ENCODE measurements around the gene SYNM. TPM values are rescaled to one million over a fixed set of nuclear protein-coding genes. Genes with fewer than 3 reads are reported as not detected.

SYNM gene
- total and polyA plus RNA-seq, 2 of the 8 experiments (the other 6 are each of a cell fraction or from before 2014, with no cell fraction given): 0.89 to 2.0 TPM

GRCh38 chr15:99137111-99137546 lies 32.2 kb downstream of the SYNM start:
- no peak overlapping the region for H4K5ac ChIP-seq (ENCODE audit: insufficient read length, low read depth, low read length)
- no peak overlapping the region for H2AK5ac ChIP-seq (ENCODE audit: low read depth, low read length)
- no peaks in the 10 kb centered on the region for H3K36me3 ChIP-seq (ENCODE audit: control insufficient read depth in 2 of 4, insufficient read depth in 4 of 4, low read length in 3 of 4)
- FAIRE-seq: no peak
- no peak for DNase-seq (ENCODE audit: low read depth in 1 of 2, low spot score in 2 of 2)
- no peaks in the 10 kb centered on the region for H4K20me1 ChIP-seq (replicated peaks in 1 of 2; ENCODE audit: control insufficient read depth in 1 of 2, insufficient read depth in 2 of 2, low read length in 2 of 2)
- POLR2A ChIA-PET (ENCODE audit: partially characterized antibody): no interaction called here
- H3K27ac ChIP-seq (ENCODE audit: low read depth, low read length): no peak overlapping the region
- WGBS, 2 experiments (ENCODE audit: extremely low coverage in 1 of 2, insufficient coverage in 1 of 2, insufficient read length in 1 of 2, insufficient replicate concordance in 2 of 2, low coverage in 1 of 2, low lambda C conversion rate in 2 of 2, missing lambda C conversion rate in 1 of 2): 93% methylated on average over 13 of the region's 13 CpGs; no CpG with 5 or more reads in 1 of the 2 experiments
- H3K4me2 ChIP-seq (ENCODE audit: insufficient read depth in 1 of 2, low read depth in 2 of 2, low read length in 2 of 2): no peak overlapping the region
- no peaks in the 10 kb centered on the region for H3K27me3 ChIP-seq (replicated peaks in 1 of 4; ENCODE audit: control insufficient read depth in 3 of 4, extremely low read depth in 1 of 4, insufficient read depth in 3 of 4, low read length in 3 of 4)
- no peaks in the 10 kb centered on the region for H3K79me2 ChIP-seq (ENCODE audit: control insufficient read depth in 1 of 2, insufficient read depth in 2 of 2, low read length in 2 of 2)
- H3K9ac ChIP-seq (replicated peaks in 1 of 4; ENCODE audit: extremely low read depth in 1 of 4, low read depth in 3 of 4, low read length in 3 of 4): no peak overlapping the region
- no peaks in the 10 kb centered on the region for H3K23me2 ChIP-seq (ENCODE audit: low read depth, low read length)
- no peak overlapping the region for H3K14ac ChIP-seq (ENCODE audit: insufficient read length)
- H3K23ac ChIP-seq (ENCODE audit: insufficient read length): no peak overlapping the region
- no peaks in the 10 kb centered on the region for H3K79me1 ChIP-seq (ENCODE audit: low read depth, low read length)
- H2BK12ac ChIP-seq (ENCODE audit: low read depth, low read length): no peak overlapping the region
- H2BK120ac ChIP-seq (replicated peaks; ENCODE audit: low read depth, low read length): no peak overlapping the region
- H3K4me1 ChIP-seq (replicated peaks in 1 of 4; ENCODE audit: control insufficient read depth in 3 of 4, insufficient read depth in 4 of 4, low read length in 3 of 4): peaks cover 0 to 14% (median 5%) of the 10 kb centered on the region in 4 experiments
- H3K4ac ChIP-seq (replicated peaks; ENCODE audit: insufficient read length, low read depth, low read length): peak overlapping the region; percentile 42
- no peaks in the 10 kb centered on the region for H3K9me3 ChIP-seq (ENCODE audit: insufficient read depth in 2 of 2, low read depth in 1 of 2, low read length in 1 of 2)
- H3K4me3 ChIP-seq (ENCODE audit: extremely low read depth in 1 of 4, insufficient read depth in 2 of 4, low read depth in 3 of 4, low read length in 4 of 4): no peak overlapping the region
- H2AFZ ChIP-seq (ENCODE audit: low read length): no peak overlapping the region
- no peak overlapping the region for H2BK15ac ChIP-seq (ENCODE audit: low read length)
- H2BK20ac ChIP-seq (ENCODE audit: low read length): no peak overlapping the region
- CTCF ChIA-PET (ENCODE audit: partially characterized antibody): interaction anchor here (0.5 to 2.6 kb wide), 5 partner anchors 9 to 65 kb away, joined by 3 to 9 read pairs (median 3); no protein-coding TSS in a partner anchor
- no peak overlapping the region for H4K91ac ChIP-seq (replicated peaks; ENCODE audit: insufficient read length, low read length)
- H3K56ac ChIP-seq (replicated peaks; ENCODE audit: insufficient read length, low read depth, low read length): no peak overlapping the region
- H2BK5ac ChIP-seq (ENCODE audit: low read depth, low read length): peak overlapping the region; percentile 3; the same call in 1 of the 2 replicates
- no peak overlapping the region; the same call in 1 of the 2 replicates for H4K8ac ChIP-seq (ENCODE audit: extremely low read depth, insufficient read depth, low read length)
- H3K18ac ChIP-seq (ENCODE audit: extremely low read depth, low read length): no peak overlapping the region
- TF ChIP-seq YY1 (IDR thresholded peaks at IDR 0.05; ENCODE audit: low read depth, low read length): no peak
- no peak for TF ChIP-seq CEBPB (IDR thresholded peaks at IDR 0.05; ENCODE audit: low read depth, low read length)
- TF ChIP-seq BRCA1 (IDR thresholded peaks at IDR 0.05; ENCODE audit: low read depth, low read length): no peak
- TF ChIP-seq MAFK (IDR thresholded peaks at IDR 0.05; ENCODE audit: low read depth, low read length): no peak
- no peak for TF ChIP-seq POLR2AphosphoS5 (IDR thresholded peaks at IDR 0.05; ENCODE audit: low read depth, low read length)
- no peak for TF ChIP-seq SUZ12 (IDR thresholded peaks at IDR 0.05; ENCODE audit: low read length)
- no peak for TF ChIP-seq CBX8 (IDR thresholded peaks at IDR 0.05; ENCODE audit: borderline replicate concordance, low read depth, low read length)
- no peak for TF ChIP-seq SRF (IDR thresholded peaks at IDR 0.05; ENCODE audit: low read depth, low read length)
- TF ChIP-seq TEAD4 (IDR thresholded peaks at IDR 0.05; ENCODE audit: low read depth, low read length): no peak
- no peak for TF ChIP-seq TBP (IDR thresholded peaks at IDR 0.05; ENCODE audit: low read depth, low read length)
- TF ChIP-seq SP2 (IDR thresholded peaks at IDR 0.05; ENCODE audit: low read length): no peak
- no peak for TF ChIP-seq GTF2F1 (IDR thresholded peaks at IDR 0.05; ENCODE audit: borderline replicate concordance, low read depth, low read length)
- TF ChIP-seq SIRT6 (IDR thresholded peaks at IDR 0.05; ENCODE audit: low read length): no peak
- no peak for TF ChIP-seq SP1 (IDR thresholded peaks at IDR 0.05; ENCODE audit: low read depth, low read length)
- no peak for TF ChIP-seq KDM1A (IDR thresholded peaks at IDR 0.05; ENCODE audit: borderline replicate concordance, low read length)
- no peak for TF ChIP-seq ASH2L (IDR thresholded peaks at IDR 0.05; ENCODE audit: low read length)
- no peak for TF ChIP-seq MAX (IDR thresholded peaks at IDR 0.05)
